ENCODE measurements around the gene ARFIP2.

- TF ChIP-seq CTCF (IDR thresholded peaks at IDR 0.05) (no peak), EP300 (IDR thresholded peaks at IDR 0.05) (no peak), POLR2A (IDR thresholded peaks at IDR 0.05) (no peak)
These were observed 6.7 kb downstream of the ARFIP2 start for GRCh38 chr11:6474413-6474792.
